PC-3 (cell line): ENCODE results near the gene OR4D1. TPM values are rescaled to one million over a fixed set of nuclear protein-coding genes. Genes with fewer than 3 reads are reported as not detected.

Experiments used
- ATAC-seq: fragments of 200-7000 bp; cut with Tn5 transposase; 2 replicates; pipeline ENCODE4 v1.9.1; 2020; ENCODE audit warnings: mild to moderate bottlenecking, moderate library complexity
- BruUV-seq: library from RNA; stranded (reverse); fragments of 400-500 nt; replicated peaks from 2 replicates; lab custom pipeline; 2021; lab: Mats Ljungman, UMichigan
- CTCF ChIA-PET: fragments of 300-600 bp; sonication (Branson Sonifier 250); formaldehyde crosslinking; loops from one replicate; lab custom pipeline; 2022; ENCODE audit warnings: antibody characterized with exemption; lab: Charles Lee
- POLR2A ChIA-PET: fragments of 300-600 bp; sonication (Branson Sonifier 250); formaldehyde crosslinking; loops from one replicate; lab custom pipeline; 2022; ENCODE audit warnings: antibody characterized with exemption; ENCODE audit not compliant: unreplicated experiment; lab: Charles Lee
- DNase-seq: peaks from one replicate; pipeline ENCODE4 v3.0.0-alpha.2; 2015
- H2AFZ ChIP-seq: fragments of 300-600 bp; sonication (generic); 2 replicates; pipeline ENCODE4 v1.6.0; 2016; ENCODE audit warnings: antibody characterized with exemption, low read length
- H3F3A ChIP-seq: fragments of 300-600 bp; sonication (generic); one replicate; pipeline ENCODE4 v1.6.0; 2017; ENCODE audit warnings: antibody characterized with exemption, low read length, control low read depth, mild to moderate bottlenecking; ENCODE audit not compliant: unreplicated experiment
- H3K27ac ChIP-seq: fragments of 300-600 bp; sonication (generic); 2 replicates; pipeline ENCODE4 v1.5.1; 2016; ENCODE audit warnings: mild to moderate bottlenecking, low read length
- H3K27me3 ChIP-seq: fragments of 300-600 bp; sonication (generic); 2 replicates; pipeline ENCODE4 v1.6.1; 2016; ENCODE audit warnings: low read length, mixed read lengths
- H3K36me3 ChIP-seq: fragments of 300-600 bp; sonication (generic); 2 replicates; pipeline ENCODE4 v1.6.1; 2016; ENCODE audit warnings: low read depth, mixed run types, low read length, mixed read lengths
- H3K4me1 ChIP-seq: fragments of 300-600 bp; sonication (generic); 2 replicates; pipeline ENCODE4 v1.5.1; 2016; ENCODE audit warnings: low read length; ENCODE audit not compliant: insufficient read depth
- H3K4me2 ChIP-seq: fragments of 300-600 bp; sonication (generic); 2 replicates; pipeline ENCODE4 v1.6.0; 2016; ENCODE audit warnings: low read length
- H3K4me3 ChIP-seq: fragments of 300-600 bp; sonication (generic); 2 replicates; pipeline ENCODE4 v1.5.1; 2016; ENCODE audit warnings: mild to moderate bottlenecking, low read length, mixed read lengths
- H3K79me2 ChIP-seq: fragments of 300-600 bp; sonication (generic); 2 replicates; pipeline ENCODE4 v1.6.1; 2017; ENCODE audit warnings: low read length, mixed read lengths
- H3K9ac ChIP-seq: fragments of 300-600 bp; sonication (generic); 2 replicates; pipeline ENCODE4 v1.6.0; 2016; ENCODE audit warnings: mild to moderate bottlenecking, low read length
- H3K9me2 ChIP-seq: fragments of 300-600 bp; sonication (generic); replicated peaks from 2 replicates; pipeline ENCODE4 v1.6.1; 2016; ENCODE audit warnings: mixed run types, low read length, mixed read lengths
- H3K9me3 ChIP-seq: fragments of 300-600 bp; sonication (generic); 2 replicates; pipeline ENCODE4 v1.6.1; 2016; ENCODE audit warnings: low read length, mixed read lengths
- H4K20me1 ChIP-seq: fragments of 300-600 bp; sonication (generic); 2 replicates; pipeline ENCODE4 v1.6.1; 2016; ENCODE audit warnings: low read length, mixed read lengths
- EZH2 ChIP-seq: fragments of 300-600 bp; sonication (generic); IDR thresholded peaks from one replicate; pipeline ENCODE4 v1.6.1; 2017; ENCODE audit warnings: antibody characterized with exemption, mild to moderate bottlenecking, low read length; ENCODE audit not compliant: unreplicated experiment
- EZH2phosphoT487 ChIP-seq: fragments of 300-600 bp; sonication (generic); IDR thresholded peaks from 2 replicates; pipeline ENCODE4 v1.6.1; 2018; ENCODE audit warnings: mild to moderate bottlenecking, antibody characterized with exemption, low read length, borderline replicate concordance
- intact Hi-C: fragments of 100-400 bp; cut with micrococcal nuclease; formaldehyde crosslinking; loops from 2 replicates; pipeline ENCODE4 v1.9.0; 2023
- total RNA-seq: library from RNA; depleted of rRNA; stranded (reverse); fragments of >200 nt; gene quantifications from 2 replicates; pipeline ENCODE4 v1.2.3, GENCODE V29; 2014
- TF ChIP-seq, protein P1 (sequence below): fragments of 300-600 bp; sonication (generic); conservative IDR thresholded peaks from 2 replicates; pipeline ENCODE4 v1.5.1; 2017; ENCODE audit warnings: antibody characterized with exemption, low read depth, mild to moderate bottlenecking, low read length

OR4D1 gene
- total RNA-seq, 1 experiment from 2014 or later = not detected

DNA sequence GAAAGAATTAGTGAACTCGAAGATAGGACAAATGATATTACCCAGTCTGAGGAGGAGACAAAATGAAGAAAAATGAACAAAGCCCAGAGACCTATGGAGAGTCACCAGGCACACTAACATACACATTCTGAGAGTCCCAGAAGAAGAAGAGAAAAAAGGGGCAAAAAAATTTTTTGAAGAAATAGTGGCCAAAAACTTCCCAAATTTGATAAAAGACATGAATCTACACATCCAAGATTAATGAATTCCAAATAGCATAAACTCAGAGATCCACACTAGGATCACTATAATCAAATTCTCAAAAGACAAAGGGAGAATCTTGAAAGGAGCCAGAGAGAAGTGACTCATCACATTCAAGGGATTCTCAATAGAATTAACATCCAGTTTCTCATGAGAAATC, 3.4 kb upstream of the OR4D1 start:
- Histone ChIP-seq H2AFZ (no peak overlapping the region), H3K4me1 (no peaks in the 10 kb centered on the region), H3F3A (peaks cover 4% of the 10 kb centered on the region), H3K4me3 (no peak overlapping the region), H3K36me3 (0 out of 2 replicates have a peak, but pooled peaks cover 3% of the 10 kb centered on the region), H3K27me3 (peaks cover 72% of the 10 kb centered on the region), H3K27ac (no peak overlapping the region), H4K20me1 (no peaks in the 10 kb centered on the region), H3K9ac (no peak overlapping the region), H3K9me2 (no peaks in the 10 kb centered on the region), H3K9me3 (peaks cover 23% of the 10 kb centered on the region), H3K4me2 (no peak overlapping the region), H3K79me2 (no peaks in the 10 kb centered on the region)
- no TSS peak for BruUV-seq
- ChIA-PET POLR2A (no interaction called here), CTCF (no interaction called here)
- TF ChIP-seq EZH2 (no peak), EZH2phosphoT487 (no peak)
- TF ChIP-seq, protein P1, sequence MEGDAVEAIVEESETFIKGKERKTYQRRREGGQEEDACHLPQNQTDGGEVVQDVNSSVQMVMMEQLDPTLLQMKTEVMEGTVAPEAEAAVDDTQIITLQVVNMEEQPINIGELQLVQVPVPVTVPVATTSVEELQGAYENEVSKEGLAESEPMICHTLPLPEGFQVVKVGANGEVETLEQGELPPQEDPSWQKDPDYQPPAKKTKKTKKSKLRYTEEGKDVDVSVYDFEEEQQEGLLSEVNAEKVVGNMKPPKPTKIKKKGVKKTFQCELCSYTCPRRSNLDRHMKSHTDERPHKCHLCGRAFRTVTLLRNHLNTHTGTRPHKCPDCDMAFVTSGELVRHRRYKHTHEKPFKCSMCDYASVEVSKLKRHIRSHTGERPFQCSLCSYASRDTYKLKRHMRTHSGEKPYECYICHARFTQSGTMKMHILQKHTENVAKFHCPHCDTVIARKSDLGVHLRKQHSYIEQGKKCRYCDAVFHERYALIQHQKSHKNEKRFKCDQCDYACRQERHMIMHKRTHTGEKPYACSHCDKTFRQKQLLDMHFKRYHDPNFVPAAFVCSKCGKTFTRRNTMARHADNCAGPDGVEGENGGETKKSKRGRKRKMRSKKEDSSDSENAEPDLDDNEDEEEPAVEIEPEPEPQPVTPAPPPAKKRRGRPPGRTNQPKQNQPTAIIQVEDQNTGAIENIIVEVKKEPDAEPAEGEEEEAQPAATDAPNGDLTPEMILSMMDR = no peak
- ATAC-seq (no peak), DNase-seq (no peak)
- intact Hi-C loops = no loop called here

DNA sequence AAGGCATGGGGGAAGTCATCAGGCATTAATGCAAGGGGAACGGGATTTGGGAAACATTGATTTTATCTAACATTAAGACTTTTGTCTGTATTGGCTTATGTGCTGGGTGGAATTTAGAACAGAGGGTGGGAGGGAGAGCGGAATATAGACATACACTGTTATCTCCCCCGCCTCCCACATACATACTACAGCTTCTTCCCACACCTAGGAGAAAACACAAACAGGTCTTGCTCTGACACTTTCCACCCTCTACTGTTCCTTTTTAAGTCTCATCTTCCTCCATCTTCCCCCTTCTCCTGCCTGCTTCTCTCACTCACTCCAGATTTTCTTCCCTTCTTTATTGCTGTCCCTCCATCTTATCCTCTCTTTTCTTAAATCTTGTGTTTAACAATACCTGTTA, 425 bp downstream of the OR4D1 start:
- ChIA-PET CTCF (no interaction called here), POLR2A (no interaction called here)
- Histone ChIP-seq H3F3A (no peaks in the 10 kb centered on the region), H3K36me3 (0 out of 2 replicates have a peak, but pooled peaks cover 3% of the 10 kb centered on the region), H3K9ac (no peak overlapping the region), H4K20me1 (no peaks in the 10 kb centered on the region), H3K9me3 (peaks cover 23% of the 10 kb centered on the region), H3K4me1 (no peaks in the 10 kb centered on the region), H3K9me2 (no peaks in the 10 kb centered on the region), H2AFZ (no peak overlapping the region), H3K4me2 (no peak overlapping the region), H3K79me2 (no peaks in the 10 kb centered on the region), H3K27me3 (peaks cover 92% of the 10 kb centered on the region), H3K4me3 (no peak overlapping the region), H3K27ac (no peak overlapping the region)
- TF ChIP-seq EZH2 (no peak), EZH2phosphoT487 (no peak)
- TF ChIP-seq, protein P1 = no peak
- ATAC-seq (no peak), DNase-seq (no peak)
- intact Hi-C loops = no loop called here
- BruUV-seq = no TSS peak

DNA sequence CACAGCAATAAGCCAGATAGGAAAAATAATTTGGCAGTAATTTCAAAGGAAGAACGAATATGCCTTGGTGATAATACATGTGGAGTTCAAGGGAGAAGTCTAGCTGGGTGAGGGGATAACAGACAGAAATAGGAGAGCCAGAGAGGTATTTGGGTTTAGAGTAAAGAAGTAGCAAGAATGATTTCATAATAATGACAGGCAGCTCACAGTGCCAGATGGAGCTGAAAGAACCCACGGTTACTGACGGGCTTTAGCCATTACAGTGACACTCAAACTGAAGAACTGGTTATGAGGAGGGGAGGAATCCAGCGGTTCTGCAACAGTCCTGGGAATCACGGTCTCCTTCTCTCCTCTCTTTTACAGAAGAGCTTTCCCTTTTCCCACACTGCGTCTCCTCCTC, 2.2 kb downstream of the OR4D1 start:
- TF ChIP-seq EZH2 (peak; percentile 25), EZH2phosphoT487 (no peak)
- Histone ChIP-seq H3K4me3 (no peak overlapping the region), H3K79me2 (no peaks in the 10 kb centered on the region), H4K20me1 (no peaks in the 10 kb centered on the region), H3K36me3 (no peaks in the 10 kb centered on the region), H3K9ac (no peak overlapping the region), H3K27ac (no peak overlapping the region), H3K4me2 (no peak overlapping the region), H3K9me2 (no peaks in the 10 kb centered on the region), H3K9me3 (peaks cover 7% of the 10 kb centered on the region), H3K4me1 (no peaks in the 10 kb centered on the region), H3F3A (no peaks in the 10 kb centered on the region), H2AFZ (no peak overlapping the region), H3K27me3 (peaks cover 94% of the 10 kb centered on the region)
- intact Hi-C loops = no loop called here
- no peak for ATAC-seq
- no peak for DNase-seq
- ChIA-PET CTCF (no interaction called here), POLR2A (no interaction called here)
- no TSS peak for BruUV-seq
